Measurements from ENCODE around the gene NARS2.

The NARS2 gene

DNA sequence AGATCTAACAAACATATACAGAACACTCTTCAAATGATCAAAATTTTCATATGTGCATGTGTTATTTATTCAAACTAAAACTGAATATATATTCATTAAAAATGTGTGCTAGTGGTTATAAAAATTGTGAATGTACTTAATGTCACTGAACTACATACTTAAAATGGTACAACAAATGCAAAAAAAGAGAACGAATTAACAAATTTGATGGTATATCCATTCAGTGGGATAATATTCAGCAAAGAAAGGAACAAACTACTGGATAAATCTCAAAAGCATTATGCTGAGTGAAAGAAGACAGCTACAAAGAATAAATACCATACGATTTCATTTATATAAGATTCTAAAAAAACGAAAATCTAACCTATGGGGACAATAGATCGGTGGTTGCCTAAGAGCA is 64.1 kb downstream of the NARS2 start:
- no peak overlapping the region for H3K4me3 ChIP-seq (ENCODE audit: low read depth in 1 of 2, low read length in 1 of 2)
- no peaks in the 10 kb centered on the region for H3K36me3 ChIP-seq
- TF ChIP-seq, protein P1, sequence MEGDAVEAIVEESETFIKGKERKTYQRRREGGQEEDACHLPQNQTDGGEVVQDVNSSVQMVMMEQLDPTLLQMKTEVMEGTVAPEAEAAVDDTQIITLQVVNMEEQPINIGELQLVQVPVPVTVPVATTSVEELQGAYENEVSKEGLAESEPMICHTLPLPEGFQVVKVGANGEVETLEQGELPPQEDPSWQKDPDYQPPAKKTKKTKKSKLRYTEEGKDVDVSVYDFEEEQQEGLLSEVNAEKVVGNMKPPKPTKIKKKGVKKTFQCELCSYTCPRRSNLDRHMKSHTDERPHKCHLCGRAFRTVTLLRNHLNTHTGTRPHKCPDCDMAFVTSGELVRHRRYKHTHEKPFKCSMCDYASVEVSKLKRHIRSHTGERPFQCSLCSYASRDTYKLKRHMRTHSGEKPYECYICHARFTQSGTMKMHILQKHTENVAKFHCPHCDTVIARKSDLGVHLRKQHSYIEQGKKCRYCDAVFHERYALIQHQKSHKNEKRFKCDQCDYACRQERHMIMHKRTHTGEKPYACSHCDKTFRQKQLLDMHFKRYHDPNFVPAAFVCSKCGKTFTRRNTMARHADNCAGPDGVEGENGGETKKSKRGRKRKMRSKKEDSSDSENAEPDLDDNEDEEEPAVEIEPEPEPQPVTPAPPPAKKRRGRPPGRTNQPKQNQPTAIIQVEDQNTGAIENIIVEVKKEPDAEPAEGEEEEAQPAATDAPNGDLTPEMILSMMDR (IDR thresholded peaks at IDR 0.05), result no peak
- no peaks in the 10 kb centered on the region for H3K27me3 ChIP-seq
- no peaks in the 10 kb centered on the region for H3K4me1 ChIP-seq (ENCODE audit: control insufficient read depth in 1 of 2, insufficient read depth in 1 of 2, low read depth in 1 of 2, low read length in 1 of 2)
- no peaks in the 10 kb centered on the region for H3K9me3 ChIP-seq
- no peak overlapping the region for H3K27ac ChIP-seq

DNA sequence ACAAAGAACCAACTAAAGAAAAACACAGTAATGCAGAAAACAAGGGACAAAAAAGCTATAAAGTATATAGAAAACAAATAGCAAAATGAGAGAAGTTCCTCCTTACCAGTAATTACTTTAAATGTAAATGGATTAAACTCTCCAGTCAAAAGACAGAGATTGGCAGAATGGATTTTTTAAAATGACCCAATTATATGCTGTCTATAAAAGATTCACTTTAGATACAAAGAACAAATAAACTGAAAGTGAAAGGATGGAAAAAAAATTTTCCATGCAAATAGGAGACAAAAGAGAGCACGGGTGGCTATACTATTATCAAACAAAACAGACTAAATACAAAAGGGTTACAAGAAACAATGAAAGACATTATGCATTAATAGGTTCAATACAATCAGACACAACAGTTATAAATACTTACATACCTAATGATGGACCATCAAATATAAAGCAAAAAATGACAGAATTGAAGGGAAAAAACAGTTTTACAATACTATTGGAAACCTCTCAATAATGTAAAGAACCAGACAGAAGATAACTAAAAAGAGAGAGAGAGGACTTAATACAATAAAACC is 64.6 kb downstream of the NARS2 start:
- Histone ChIP-seq H3K4me1 (ENCODE audit: control insufficient read depth in 1 of 2, insufficient read depth in 1 of 2, low read depth in 1 of 2, low read length in 1 of 2) (no peaks in the 10 kb centered on the region), H3K4me3 (ENCODE audit: low read depth in 1 of 2, low read length in 1 of 2) (no peak overlapping the region), H3K36me3 (no peaks in the 10 kb centered on the region), H3K27me3 (no peaks in the 10 kb centered on the region), H3K9me3 (no peaks in the 10 kb centered on the region), H3K27ac (no peak overlapping the region)
- TF ChIP-seq, protein P1 (IDR thresholded peaks at IDR 0.05), result no peak

DNA sequence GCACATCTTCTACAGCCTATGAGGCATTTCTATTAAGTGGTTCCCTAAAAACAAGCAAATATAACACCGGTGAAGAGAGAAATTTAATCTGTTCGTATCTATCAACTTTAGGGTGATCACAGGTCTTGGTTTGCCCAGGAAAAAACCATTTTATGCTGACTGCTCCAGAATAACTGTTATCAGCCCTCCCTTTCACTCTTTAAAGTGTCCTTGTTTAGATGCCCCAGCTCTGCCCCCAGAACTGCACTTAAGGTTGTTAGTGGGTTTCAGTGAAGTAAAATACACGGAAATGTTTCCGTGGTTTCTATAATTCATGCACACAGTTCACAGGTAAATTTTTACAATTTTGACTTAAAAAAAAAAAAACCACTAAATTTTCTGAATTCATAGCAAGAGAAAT is 70.0 kb downstream of the NARS2 start:
- Histone ChIP-seq H3K4me3 (ENCODE audit: low read depth in 1 of 2, low read length in 1 of 2) (no peak overlapping the region), H3K27ac (no peak overlapping the region), H3K4me1 (ENCODE audit: control insufficient read depth in 1 of 2, insufficient read depth in 1 of 2, low read depth in 1 of 2, low read length in 1 of 2) (no peaks in the 10 kb centered on the region), H3K27me3 (no peaks in the 10 kb centered on the region), H3K9me3 (no peaks in the 10 kb centered on the region), H3K36me3 (no peaks in the 10 kb centered on the region)
- TF ChIP-seq, protein P1 (IDR thresholded peaks at IDR 0.05), result no peak

DNA sequence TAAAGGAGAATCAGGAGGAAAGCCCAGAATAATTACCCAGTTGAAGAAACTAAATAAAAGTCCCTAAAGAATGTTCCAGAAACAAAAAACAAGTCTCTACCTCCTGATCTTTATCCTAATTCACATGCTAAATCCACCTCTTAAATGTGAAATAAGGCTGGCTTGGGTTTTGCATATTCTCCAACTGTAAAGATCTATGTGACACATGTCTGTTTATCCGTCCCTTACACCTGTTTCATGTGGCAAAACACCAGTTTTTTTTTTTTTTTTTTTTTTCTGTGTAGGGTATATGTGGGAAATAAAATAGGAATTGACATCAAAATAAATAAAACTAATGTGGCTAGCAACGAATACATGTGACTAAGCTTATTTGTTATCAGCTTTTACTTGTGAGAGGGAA is 70.5 kb downstream of the NARS2 start:
- H3K9me3 ChIP-seq, result no peaks in the 10 kb centered on the region
- H3K4me3 ChIP-seq (ENCODE audit: low read depth in 1 of 2, low read length in 1 of 2), result no peak overlapping the region
- H3K27me3 ChIP-seq, result no peaks in the 10 kb centered on the region
- TF ChIP-seq, protein P1 (IDR thresholded peaks at IDR 0.05), result no peak
- no peaks in the 10 kb centered on the region for H3K36me3 ChIP-seq
- no peaks in the 10 kb centered on the region for H3K4me1 ChIP-seq (ENCODE audit: control insufficient read depth in 1 of 2, insufficient read depth in 1 of 2, low read depth in 1 of 2, low read length in 1 of 2)
- no peak overlapping the region for H3K27ac ChIP-seq

DNA sequence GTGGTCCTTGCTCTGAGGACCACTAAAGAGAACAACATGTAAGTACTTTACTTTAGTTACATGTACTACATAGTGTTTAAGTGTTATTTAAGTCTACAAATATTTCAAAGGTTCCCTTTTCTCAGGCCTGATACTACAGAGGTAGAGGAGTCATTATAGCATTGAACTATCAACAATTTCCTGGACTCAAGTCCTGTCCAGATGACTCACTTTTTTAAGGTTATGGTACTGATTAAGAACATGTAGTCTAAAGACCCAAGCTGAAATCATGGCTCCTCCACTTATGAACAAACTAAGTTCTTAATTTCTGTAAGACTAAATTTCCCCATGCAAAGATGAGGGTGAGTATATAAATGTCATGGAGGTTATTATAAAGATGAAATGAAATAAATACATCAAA is 74.7 kb downstream of the NARS2 start:
- Histone ChIP-seq H3K27me3 (no peaks in the 10 kb centered on the region), H3K4me3 (ENCODE audit: low read depth in 1 of 2, low read length in 1 of 2) (no peak overlapping the region), H3K27ac (no peak overlapping the region), H3K4me1 (ENCODE audit: control insufficient read depth in 1 of 2, insufficient read depth in 1 of 2, low read depth in 1 of 2, low read length in 1 of 2) (no peaks in the 10 kb centered on the region), H3K9me3 (no peaks in the 10 kb centered on the region), H3K36me3 (no peaks in the 10 kb centered on the region)
- TF ChIP-seq, protein P1 (IDR thresholded peaks at IDR 0.05), result no peak

DNA sequence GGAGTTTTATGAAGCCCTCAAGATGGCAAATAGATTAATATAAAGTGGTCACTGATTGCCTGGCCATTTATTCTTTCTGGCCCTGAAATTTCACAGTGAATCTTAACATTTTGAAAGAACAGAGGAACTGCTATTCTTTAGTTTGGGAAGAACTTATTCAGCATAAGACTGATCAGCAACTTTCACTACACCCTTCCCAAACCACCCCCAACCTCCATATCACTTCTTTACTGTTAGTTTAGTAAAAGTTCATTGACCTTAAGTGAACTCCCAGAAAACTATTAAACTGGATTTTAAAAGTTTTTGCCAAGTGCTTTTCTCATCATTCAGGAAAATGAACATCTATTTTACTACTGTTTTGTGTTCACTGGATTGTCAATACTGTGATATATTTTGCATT is 77.4 kb downstream of the NARS2 start:
- Histone ChIP-seq H3K36me3 (no peaks in the 10 kb centered on the region), H3K27me3 (no peaks in the 10 kb centered on the region), H3K4me1 (ENCODE audit: control insufficient read depth in 1 of 2, insufficient read depth in 1 of 2, low read depth in 1 of 2, low read length in 1 of 2) (no peaks in the 10 kb centered on the region), H3K9me3 (no peaks in the 10 kb centered on the region), H3K27ac (no peak overlapping the region), H3K4me3 (ENCODE audit: low read depth in 1 of 2, low read length in 1 of 2) (no peak overlapping the region)
- TF ChIP-seq, protein P1 (IDR thresholded peaks at IDR 0.05), result no peak
